Stimulated activated naive CD8-positive, alpha-beta T cell treated with anti-CD3 and anti-CD28 coated beads, Interleukin-15, Interleukin-2, amounts not matched to agents 100 U/mL and 50 U/mL, for 24 hours (primary cell): ENCODE measurements around the gene SLC36A2.
"Not testable (repeated sequence)": the region's sequence is repeated elsewhere in the genome, so short reads cannot be mapped to it uniquely, and the experiment has no call there.

Experiments
- ATAC-seq: fragments of 150-1000 bp; cut with Tn5 transposase; one replicate; pipeline ENCODE4 v1.10.0; 2021
- DNase-seq: peaks from one replicate; pipeline ENCODE4 v3.0.0; 2021

Gene SLC36A2

DNA sequence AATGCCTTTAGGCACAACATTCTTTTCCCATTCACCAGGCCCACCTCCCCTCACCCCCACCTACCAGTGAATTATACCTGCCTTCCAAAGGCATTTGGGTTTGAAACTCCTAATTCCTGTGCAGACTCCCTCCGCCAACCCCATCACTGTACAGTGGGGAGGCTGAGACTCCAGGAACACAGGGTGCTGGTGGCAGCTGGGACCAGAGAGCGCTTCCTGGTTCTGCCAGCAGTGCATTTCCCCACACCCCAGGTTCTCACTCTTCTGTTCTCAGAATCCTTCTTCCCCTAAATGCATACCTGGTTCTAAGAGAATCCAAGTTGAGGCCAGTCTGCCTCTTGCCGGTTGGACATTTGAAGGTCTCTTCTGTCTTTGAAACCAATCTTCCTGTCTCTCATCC is 21.1 kb downstream of the SLC36A2 start:
- ATAC-seq (no peak), DNase-seq (no peak)

DNA sequence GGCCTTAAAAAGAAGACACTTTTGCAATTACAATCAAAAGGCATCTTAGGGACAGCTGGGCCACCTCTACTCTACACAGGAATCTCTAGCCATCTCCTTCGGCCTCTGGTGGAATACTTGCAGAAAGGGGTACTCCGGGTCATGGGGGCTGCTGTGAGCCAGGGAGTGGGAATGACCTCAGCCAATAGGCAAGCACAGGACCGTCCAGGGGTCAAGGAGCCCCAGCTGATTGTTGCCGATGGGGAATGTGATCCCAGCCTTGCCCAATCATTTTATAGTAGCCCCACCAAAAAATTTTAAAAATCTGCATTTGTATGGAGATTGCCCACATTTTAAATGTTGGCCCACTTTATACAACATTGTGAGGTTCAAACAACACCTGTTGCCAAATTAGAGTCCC is 26.9 kb downstream of the SLC36A2 start:
- ATAC-seq = no peak
- no peak for DNase-seq

DNA sequence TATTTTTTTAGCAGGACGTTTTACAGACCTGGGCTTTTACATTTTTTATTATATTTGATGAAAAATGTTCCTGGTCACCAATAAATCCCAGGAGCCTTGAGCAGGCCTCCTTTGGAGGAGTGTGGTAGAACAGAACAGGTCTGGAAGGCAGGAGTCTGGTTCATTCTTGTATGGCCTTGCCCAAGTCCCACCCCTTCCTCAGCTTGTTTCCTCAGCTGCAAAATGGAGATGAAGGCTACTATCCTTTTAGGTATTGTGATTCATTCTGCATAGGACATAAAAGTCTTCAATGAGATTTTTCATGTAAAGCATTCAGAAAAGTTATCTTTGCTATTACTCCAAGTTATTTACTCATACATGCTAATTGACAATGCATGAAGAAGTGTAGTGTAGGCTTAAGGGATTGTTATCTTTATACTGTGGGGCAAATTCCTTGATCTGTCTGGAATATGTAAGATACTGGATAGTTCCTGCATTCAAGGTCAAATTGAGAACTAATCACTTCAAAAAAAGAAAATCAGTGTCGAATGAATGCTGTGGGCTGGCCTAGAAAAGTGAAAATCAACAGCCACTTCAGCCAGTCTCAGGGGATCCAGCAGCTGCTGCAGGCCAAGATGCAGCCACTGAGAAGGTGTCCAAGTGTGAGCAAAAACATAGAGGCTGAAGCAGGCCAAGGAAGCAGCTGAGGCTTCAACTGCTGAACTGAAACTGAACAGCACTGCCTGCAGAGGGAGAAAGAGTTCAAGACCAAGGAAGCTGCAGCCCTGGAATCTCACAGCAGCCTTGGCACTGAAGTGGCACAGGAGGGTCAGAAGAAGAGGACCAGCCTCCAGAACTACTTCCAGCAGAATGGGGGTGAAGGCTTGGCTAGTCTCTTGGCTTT is 28.3 kb downstream of the SLC36A2 start:
- ATAC-seq (no peak), DNase-seq (no peak)

DNA sequence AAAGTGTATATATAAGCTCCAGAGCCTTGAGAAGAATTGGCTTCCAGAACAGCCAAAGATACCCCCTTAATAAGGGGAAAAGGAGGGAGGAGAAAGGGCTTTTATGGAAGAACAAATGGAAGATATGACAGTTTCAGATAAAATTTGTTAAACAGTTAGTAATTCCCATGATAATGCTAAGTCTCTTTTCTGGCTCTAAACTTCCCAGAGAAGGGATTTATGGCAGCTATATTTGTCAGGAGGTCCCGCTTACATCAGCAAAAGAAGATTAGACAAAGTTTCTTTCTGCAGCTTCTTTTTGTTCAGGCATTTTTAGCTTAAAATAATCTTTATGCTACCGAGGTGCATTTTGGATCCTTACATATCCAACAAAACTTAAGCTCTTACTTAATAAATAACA is 29.5 kb downstream of the SLC36A2 start:
- no peak for ATAC-seq
- DNase-seq = no peak

DNA sequence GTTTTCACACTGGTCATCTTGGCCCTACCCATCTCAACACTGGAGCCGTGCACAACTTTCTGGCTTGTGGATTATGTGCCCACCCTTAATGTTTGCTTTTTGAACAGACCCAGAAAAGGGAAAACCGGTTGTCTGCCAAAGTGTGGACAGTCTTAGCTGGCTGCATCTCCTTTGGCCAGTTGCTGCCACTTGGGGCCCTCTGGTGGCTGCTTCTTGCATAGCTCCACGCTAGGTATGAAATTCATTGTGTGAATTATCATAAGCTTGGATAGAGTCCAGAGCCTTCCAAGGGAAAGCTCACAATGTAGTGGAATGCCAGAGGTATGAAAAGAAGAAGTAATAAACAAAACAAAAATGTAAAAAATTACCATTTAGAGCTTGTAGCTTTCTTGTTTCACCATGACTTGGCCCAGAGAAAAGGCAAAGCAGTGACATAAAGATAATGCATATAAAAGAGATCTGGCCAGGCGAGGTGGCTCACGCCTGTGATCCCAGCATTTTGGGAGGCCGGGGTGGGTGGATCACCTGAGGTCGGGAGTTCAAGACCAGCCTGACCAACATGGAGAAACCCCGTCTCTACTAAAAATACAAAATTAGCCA is 31.3 kb downstream of the SLC36A2 start:
- ATAC-seq = peak; percentile 62
- peak; percentile 81 for DNase-seq

DNA sequence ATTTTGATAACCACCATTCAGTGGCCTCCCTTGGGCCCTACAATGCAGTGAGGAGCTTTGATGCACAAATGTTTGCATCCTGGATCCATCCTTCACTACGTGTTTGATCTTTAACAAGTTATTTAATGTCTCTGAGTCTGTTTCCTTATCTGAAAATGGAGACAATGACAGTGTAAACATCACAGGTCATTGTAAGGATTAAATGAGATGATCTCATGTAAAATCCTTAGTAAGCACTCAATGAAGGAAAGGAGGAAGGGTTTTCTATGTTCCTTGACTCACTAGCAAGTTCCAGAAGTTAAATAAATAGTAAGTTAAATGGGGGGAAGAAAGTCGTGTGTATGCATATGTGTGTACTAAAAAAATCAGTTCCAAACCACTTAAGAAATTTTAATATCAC is 34.0 kb downstream of the SLC36A2 start:
- no peak for DNase-seq
- ATAC-seq = no peak

DNA sequence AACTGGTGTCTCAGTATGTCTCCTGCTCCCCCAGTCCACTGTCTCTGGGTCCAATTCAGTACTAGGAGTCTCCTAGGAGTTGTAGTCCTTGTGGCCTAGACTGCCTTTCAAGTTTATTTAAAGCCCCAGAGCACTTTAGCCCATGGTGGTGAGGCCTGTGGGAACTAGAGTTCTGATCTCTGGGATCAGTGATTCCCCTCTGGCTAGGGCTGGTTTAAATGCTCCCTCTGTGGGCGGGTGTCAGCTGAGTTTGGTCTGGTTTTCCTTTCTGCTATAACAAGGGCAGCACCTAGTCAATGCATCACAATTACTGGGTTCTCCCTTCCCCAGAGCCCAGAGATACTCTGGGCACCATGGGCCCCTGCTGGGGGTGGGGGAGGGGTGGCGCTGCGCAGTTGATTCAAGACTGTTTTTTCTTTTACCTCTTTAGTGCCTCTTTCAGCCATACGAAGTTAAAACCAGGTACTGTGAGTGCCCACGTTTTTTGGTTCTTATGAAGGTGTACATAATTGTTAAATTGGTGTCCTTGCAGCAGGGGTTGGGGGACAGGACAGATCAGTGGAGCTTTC is 34.5 kb downstream of the SLC36A2 start:
- ATAC-seq (no peak), DNase-seq (no peak)

DNA sequence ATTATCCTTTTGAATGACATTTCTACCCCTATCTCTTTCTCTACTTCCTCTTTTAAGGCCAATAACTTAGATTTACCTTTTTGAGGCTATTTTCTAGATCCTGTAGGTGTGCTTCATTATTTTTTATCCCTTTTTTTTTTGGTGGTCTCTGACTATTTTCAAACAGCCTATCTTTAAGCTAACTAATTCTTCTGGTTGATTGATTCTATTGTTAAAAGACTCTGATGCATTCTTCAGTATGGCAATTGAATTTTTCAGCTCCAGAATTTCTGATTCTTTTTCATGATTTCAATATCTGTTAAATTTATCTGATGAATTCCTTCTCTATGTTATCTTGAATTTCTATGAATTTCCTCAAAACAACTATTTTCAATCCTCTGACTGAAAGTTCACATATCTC is 36.4 kb downstream of the SLC36A2 start:
- ATAC-seq (no peak), DNase-seq (no peak)

DNA sequence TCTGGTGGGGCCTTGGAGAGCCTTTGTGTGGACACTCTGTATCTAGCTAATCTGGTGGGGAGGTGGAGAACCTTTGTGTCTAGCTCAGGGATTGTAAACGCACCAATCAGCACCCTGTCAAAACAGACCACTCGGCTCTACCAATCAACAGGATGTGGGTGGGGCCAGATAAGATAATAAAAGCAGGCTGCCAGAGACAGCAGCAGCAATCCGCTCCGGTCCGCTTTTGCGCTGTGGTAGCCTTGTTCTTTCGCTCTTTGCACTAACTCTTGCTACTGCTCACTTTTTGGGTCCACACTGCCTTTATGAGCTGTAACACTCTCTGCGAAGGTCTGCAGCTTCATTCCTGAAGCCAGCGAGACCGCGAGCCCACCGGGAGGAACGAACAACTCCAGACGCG is 37.5 kb downstream of the SLC36A2 start:
- DNase-seq, ATAC-seq: not testable (repeated sequence)

DNA sequence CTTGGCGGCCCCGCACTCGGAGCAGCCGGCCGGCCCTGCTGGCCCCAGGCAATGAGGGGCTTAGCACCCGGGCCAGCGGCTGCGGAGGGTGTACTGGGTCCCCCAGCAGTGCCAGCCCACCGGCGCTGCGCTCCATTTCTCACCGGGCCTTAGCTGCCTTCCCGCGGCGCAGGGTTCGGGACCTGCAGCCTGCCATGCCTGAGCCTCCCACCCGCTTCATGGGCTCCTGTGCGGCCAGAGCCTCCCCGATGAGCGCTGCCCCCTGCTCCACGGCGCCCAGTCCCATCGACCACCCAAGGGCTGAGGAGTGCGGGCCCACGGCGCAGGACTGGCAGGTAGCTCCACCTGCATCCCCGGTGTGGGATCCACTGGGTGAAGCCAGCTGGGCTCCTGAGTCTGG is 38.1 kb downstream of the SLC36A2 start:
- ATAC-seq = not testable (repeated sequence)

DNA sequence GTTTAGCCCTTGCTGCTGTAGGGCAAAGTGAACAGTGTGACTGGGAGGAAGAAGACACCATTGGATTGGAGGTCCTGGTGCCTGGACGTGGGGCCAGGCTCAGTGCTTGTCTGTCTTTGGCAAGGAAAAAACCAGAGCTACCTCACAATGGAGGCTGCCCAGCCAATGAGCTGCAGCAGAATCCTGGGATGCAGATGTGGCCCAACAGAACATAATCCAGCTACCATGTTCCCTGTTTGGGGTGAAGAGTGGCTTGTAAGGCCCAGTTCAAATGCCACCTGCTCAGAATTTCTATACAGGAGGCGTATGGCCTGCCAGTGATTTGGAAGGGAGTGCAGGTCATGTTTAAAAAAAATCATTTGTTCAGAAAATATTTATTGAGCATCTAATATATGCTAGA is 43.7 kb downstream of the SLC36A2 start, which contains the start of gene SLC36A3:
Gene SLC36A3, minus strand, starts transcription at position 101 of the 400 bp plus-strand sequence. CDS start 412 bp downstream, outside the sequence.
- DNase-seq = no peak

More for the DNA sequence above, 38.1 kb downstream of the SLC36A2 start:
- DNase-seq = not testable (repeated sequence)

DNA sequence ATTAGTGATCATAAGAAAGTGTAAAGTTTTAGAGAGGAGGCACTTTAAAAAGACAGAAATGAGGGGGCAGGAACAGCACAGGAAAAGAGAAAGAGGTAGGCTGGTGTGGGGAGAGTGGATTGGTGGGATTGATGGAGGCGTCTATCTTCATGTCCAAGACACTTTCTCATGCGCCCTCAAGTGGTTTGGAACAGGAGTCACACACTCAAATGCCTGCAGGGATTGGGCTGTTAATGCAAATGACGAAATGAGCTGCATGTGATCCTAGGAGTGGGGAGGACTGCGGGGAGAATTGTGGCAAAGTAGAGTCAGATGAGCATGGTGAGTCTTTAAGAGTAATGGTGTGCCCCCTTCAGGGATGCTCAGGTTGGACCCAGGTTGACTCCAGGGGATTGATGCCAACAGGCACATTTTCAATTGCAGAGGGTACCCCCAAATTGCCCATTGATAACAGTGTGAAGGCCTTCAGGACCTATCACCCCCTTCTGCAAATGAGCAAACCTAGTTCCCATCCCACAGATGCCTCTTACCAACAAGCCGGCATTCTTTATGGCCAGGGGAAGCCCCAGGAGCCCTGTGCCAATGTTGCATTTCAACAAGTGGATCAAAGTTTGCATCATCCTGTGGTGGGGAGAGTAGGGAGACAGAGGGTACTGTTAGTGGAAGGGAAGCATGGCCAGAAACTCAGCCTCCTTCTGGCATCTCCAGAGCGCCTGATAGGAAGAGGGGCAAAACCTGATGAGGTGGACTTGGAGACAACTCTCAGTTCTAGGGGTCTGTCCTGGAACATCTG is 49.1 kb downstream of the SLC36A2 start:
- DNase-seq (no peak), ATAC-seq (no peak)

More for the DNA sequence above, 43.7 kb downstream of the SLC36A2 start, which contains the start of gene SLC36A3:
- no peak for ATAC-seq

DNA sequence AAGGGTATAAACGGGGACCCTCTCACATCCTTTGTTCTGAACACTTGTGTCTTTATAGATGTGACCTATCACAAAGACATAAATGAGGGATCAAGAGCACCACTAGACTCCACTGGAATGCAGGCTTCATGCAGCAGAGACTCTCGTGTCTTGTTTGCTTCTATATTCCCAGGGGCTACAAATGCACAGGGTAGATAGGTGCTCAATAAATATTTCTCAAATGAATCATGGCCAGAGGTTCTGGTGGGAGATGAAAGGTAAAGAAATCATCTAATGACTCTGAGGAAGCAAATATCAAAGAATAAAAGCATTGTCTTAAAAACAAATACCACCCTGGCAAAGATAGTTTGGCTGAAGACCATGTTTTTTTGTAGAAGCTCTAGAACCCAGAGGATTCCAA is 50.4 kb downstream of the SLC36A2 start:
- ATAC-seq = no peak
- no peak for DNase-seq

DNA sequence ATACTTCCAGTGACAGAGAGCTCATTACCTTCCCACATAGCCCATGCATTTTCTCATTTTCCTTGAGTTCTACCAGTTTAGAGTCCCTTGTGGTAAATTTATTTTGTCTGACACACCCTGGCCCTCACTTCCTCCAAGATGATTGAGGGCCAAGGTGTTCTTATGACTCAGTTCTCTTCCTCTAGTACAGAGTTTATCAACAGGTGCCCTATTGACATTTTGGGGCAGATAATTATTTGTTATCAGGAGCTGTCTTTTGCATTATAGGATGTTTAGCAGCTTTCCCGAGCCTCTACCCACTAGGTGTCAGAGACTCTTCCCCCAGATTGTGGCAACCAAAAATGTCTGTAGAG is 50.9 kb downstream of the SLC36A2 start:
- no peak for DNase-seq
- no peak for ATAC-seq

DNA sequence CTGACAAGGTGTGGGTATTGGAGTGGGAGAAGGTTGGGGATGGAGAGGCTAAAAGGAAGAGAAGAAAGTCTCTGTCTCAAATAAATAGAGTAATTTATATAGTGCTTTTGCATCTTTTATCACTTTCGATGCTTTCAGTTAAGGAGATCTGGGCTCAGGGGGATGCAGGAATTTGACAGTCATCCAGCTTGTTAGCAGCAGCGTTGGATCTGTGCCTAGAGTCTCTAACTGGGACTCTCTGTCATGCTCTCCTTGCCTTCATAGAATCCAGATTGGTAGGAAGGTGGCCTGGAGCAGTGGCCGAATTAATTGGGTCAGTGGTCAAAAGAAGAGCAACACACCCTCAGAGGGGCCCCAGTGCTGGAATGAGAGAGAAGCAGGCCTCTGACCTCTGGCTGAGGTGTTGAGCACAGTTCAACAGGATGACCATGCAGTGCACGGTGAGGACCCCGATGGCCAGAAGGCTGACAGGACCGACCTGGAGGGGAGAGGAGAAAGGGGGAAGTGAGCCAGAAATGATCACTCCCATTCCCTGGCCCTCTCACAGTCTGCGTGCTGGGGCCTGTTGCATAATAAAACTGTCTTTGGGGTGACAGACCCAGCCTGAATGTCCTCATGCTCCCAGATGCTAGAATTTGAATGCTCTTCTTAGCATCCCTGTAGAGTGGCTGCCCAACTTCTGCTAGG is 51.4 kb downstream of the SLC36A2 start:
- DNase-seq = no peak
- ATAC-seq = no peak

DNA sequence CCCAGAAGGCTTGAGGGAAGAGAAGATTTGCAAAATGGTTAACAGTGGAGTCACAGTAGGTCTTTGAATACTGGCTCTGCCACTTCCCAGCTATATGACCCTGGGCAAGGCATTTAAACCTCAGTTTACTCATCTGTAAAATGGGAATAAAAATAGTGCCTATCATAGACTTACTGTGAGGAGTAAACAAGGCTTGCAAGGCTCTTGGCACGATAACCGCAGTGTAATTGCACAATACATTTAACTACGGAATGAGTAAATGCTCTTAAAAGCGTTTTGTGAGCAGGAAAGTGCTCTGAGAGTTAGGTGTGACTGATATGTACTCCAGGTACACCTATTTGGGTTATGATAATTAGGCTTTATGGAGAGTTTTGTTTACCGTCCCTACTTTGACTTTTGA is 52.2 kb downstream of the SLC36A2 start:
- DNase-seq (no peak), ATAC-seq (no peak)

DNA sequence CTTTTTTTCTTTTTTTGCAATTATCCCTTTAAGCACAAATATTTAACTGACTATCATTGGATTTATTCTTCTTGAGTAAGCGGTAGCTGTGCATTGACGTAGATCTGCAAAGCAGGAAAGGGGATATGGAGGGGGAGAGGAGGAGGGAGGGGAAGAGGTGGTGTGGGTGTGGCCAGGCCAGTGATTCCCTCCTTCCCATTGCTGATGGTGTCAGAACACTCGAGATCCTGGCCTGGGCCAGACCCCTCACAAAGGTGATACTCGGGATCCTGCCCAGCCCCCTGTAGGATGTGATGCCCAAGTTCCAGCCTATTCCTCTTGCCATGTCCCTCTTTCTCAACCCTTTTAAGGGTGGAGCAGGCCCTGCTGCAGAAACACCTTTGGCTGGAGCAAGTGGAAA is 53.7 kb downstream of the SLC36A2 start:
- no peak for DNase-seq
- no peak for ATAC-seq

DNA sequence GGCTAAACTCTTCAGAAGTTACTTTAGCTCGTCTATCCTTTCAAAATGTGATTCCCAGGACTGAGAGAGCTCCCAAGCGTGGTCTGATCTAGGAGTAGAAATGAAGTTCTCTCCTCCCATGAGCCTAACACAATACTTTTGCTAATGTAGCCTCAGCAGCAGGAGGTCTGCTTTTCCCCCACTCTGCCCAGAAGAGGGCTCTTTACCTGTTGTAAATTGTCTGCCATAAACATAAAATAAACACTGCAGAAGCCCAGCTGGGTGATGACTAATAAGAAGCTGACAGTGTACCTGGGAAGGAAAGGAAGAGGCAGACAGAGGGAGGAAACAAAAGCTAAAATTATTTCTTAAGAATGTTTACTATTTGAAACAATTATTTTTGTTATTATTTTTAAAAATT is 59.2 kb downstream of the SLC36A2 start:
- peak; percentile 36 for ATAC-seq
- no peak for DNase-seq

DNA sequence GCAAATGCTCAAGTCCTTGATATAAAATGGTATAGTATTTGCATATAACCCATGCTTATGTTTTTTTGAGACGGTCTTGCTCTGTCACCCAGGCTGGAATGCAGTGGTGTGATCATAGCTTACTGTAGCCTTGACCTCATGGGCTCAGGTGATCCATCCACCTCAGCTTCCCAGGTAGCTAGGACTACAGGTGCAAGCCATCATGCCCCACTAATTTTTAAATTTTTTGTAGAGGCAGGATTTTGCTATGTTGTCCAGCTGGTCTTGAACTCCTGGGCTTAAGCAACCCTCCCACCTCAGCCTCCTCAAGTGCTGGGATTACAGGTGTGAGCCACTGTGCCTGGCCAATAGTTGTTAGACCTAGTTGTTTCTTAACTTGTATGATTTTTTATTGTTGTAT is 61.1 kb downstream of the SLC36A2 start:
- ATAC-seq = no peak
- DNase-seq = no peak

DNA sequence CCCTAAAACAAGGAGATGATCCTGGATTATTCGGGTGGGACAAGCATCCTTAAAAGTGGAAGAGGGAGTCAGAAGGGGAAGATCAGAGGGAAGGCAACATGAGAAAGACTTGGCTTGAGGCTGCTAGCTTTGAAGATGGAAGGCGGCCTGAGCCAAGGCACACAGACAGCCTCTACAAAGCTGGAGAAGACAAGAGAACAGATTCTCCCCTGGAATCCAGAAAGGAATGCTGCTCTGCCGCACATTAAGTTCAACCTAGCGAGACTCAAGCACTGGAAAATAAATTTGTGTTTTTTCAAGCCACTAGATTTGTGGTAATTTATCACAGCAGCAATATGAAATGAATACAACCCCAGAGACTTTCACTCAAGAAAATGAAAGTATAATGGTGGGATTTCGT is 61.7 kb downstream of the SLC36A2 start:
- DNase-seq (no peak), ATAC-seq (no peak)

DNA sequence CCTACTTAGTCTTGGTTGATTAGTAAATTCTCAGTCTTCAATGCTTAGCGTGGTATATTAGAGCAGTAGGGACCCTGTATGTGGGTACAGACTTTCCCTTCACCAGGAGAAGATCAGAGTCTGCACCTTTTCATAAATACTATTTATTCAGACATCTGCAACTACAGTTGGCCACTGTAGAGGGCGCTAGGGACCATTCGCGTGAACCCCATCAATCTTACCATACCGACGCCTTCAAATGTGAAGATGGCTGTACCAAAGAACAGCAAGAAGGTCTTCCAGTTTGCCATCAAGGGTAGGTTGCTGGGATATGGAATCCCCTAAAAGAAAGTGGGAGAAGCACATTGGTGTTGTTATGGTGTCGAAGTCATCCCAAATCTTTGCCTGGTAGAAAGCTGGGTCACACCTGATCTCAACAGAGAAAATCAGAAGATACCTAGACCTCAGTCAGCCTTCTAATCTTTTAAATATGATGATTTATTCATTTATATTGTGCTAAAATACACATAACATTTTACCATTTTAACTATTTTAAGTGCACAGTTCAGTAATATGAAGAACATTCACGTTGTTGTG is 62.9 kb downstream of the SLC36A2 start:
- no peak for ATAC-seq
- DNase-seq = no peak
